K562 (cell line): Measurements from ENCODE around the gene SLC8A2. TPM values are rescaled to one million over a fixed set of nuclear protein-coding genes. Genes with fewer than 3 reads are reported as not detected.

Source experiments
- ATAC-seq: fragments of 200-7000 bp; cut with Tn5 transposase; 3 replicates; pipeline ENCODE4 v1.9.1; 2020; ENCODE audit warnings: moderate library complexity
- BruUV-seq: library from RNA; stranded (reverse); fragments of 400-500 nt; replicated peaks from 2 replicates; lab custom pipeline; 2021; lab: Mats Ljungman, UMichigan
- CTCF ChIA-PET: fragments of 300-600 bp; formaldehyde crosslinking; extraction: SDS; loops from one replicate; lab custom pipeline; 2021; ENCODE audit warnings: low intra/inter-chr PET ratio; lab: Yijun Ruan, JAX
- POLR2A ChIA-PET: fragments of 300-600, 350-650 bp; sonication (Branson Sonifier 250); formaldehyde crosslinking; extraction: SDS; loops from one replicate; lab custom pipeline; 2021; ENCODE audit warnings: antibody characterized with exemption, inconsistent platforms; lab: Yijun Ruan, JAX
- DNase-seq, 4 experiments: peaks; one replicate each; pipeline versions ENCODE4 v3.0.0 to v3.0.0-alpha.2; 2011 to 2018; ENCODE audit warnings: low spot score in 3 of 4, mixed read lengths in 3 of 4; ENCODE audit errors: extremely low read depth in 1 of 4
- FAIRE-seq: peaks from 2 replicates; lab custom pipeline; 2011; peaks lifted over from hg19 to GRCh38; lab: Jason Lieb, UNC
- H2AFZ ChIP-seq: 2 replicates; pipeline ENCODE4 v1.6.0; 2011; ENCODE audit warnings: low read depth, low read length, control low read depth, inconsistent platforms
- H3K27ac ChIP-seq: fragments of 200-600 bp; 3 replicates; pipeline ENCODE4 v1.8.0; 2011; ENCODE audit warnings: low read depth, mild to moderate bottlenecking, control low read depth, inconsistent platforms, low read length, moderate library complexity, mixed read lengths; ENCODE audit errors: extremely low read depth
- H3K27me3 ChIP-seq, 2 experiments: fragments of 300-600 bp in 1 of 2; 2 replicates in 1 of 2; 3 replicates in 1 of 2; pipeline versions ENCODE4 v1.6.0 to v1.8.0; 2011; ENCODE audit warnings: inconsistent platforms in 2 of 2, low read length in 2 of 2, mild to moderate bottlenecking in 1 of 2, mixed read lengths in 1 of 2, moderate library complexity in 1 of 2; ENCODE audit not compliant: control insufficient read depth in 2 of 2, insufficient read depth in 2 of 2
- H3K36me3 ChIP-seq: fragments of 300-600 bp; 3 replicates; pipeline ENCODE4 v1.8.0; 2011; ENCODE audit warnings: mild to moderate bottlenecking, low read length, inconsistent platforms; ENCODE audit not compliant: control insufficient read depth, insufficient read depth
- H3K4me1 ChIP-seq, 2 experiments: fragments of 200-600 bp in 1 of 2; replicated peaks in 1 of 2; 2 replicates in 1 of 2; 3 replicates in 1 of 2; pipeline versions ENCODE4 v1.5.1 to v1.8.0; 2011; ENCODE audit warnings: inconsistent platforms in 2 of 2, low read length in 2 of 2, mild to moderate bottlenecking in 1 of 2, mixed read lengths in 1 of 2, moderate library complexity in 1 of 2; ENCODE audit not compliant: control insufficient read depth in 2 of 2, insufficient read depth in 2 of 2
- H3K4me2 ChIP-seq: 2 replicates; pipeline ENCODE4 v1.6.1; 2011; ENCODE audit warnings: low read length, control low read depth, inconsistent platforms, mixed read lengths; ENCODE audit not compliant: insufficient read depth
- H3K4me3 ChIP-seq: fragments of 200-600 bp; sonication (generic), shearing (Covaris generic); 2 replicates; pipeline ENCODE4 v1.5.1; 2016; ENCODE audit warnings: control low read depth, inconsistent platforms
- H3K79me2 ChIP-seq: fragments of 200-600 bp; 3 replicates; pipeline ENCODE4 v1.8.0; 2011; ENCODE audit warnings: low read length, inconsistent platforms; ENCODE audit not compliant: control insufficient read depth, insufficient read depth
- H3K9ac ChIP-seq, 2 experiments: 2 replicates each; pipeline versions ENCODE4 v1.6.0 to v1.6.1; 2011; ENCODE audit warnings: low read depth in 2 of 2, low read length in 2 of 2, control low read depth in 1 of 2, inconsistent platforms in 1 of 2, mild to moderate bottlenecking in 1 of 2, mixed read lengths in 1 of 2; ENCODE audit not compliant: insufficient read depth in 1 of 2
- H3K9me1 ChIP-seq: one replicate; pipeline ENCODE4 v1.6.0; 2011; ENCODE audit warnings: inconsistent platforms, mild to moderate bottlenecking, low read length, moderate library complexity; ENCODE audit not compliant: control insufficient read depth, insufficient read depth
- H3K9me3 ChIP-seq: replicated peaks from 2 replicates; pipeline ENCODE4 v1.5.1; 2011; ENCODE audit warnings: low read depth, low read length, inconsistent platforms; ENCODE audit not compliant: control insufficient read depth, insufficient read depth
- H4K20me1 ChIP-seq: replicated peaks from 2 replicates; pipeline ENCODE4 v1.6.1; 2011; ENCODE audit warnings: low read length, inconsistent platforms, mixed read lengths; ENCODE audit not compliant: control insufficient read depth, insufficient read depth
- CBFA2T2 ChIP-seq: fragments of 450-650 bp; conservative IDR thresholded peaks from 2 replicates; pipeline ENCODE4 v1.6.1; 2017; ENCODE audit warnings: mild to moderate bottlenecking
- ELF4 ChIP-seq: fragments of 450-650 bp; formaldehyde crosslinking; IDR thresholded peaks from 2 replicates; pipeline ENCODE4 v1.4.0; 2022; ENCODE audit warnings: missing genetic modification characterization
- MAFK ChIP-seq: IDR thresholded peaks from 2 replicates; pipeline ENCODE4 v1.6.1; 2011; ENCODE audit warnings: low read length, improper control_type of control experiment
- NR2C1 ChIP-seq, 2 experiments: fragments of 450-650 bp; IDR thresholded peaks; 2 replicates each; pipeline ENCODE4 v1.6.1; 2017; ENCODE audit warnings: mild to moderate bottlenecking in 2 of 2, antibody characterized with exemption in 1 of 2, inconsistent platforms in 1 of 2, missing compliant biosample characterization in 1 of 2, missing genetic modification characterization in 1 of 2
- OTX1 ChIP-seq: fragments of 450-650 bp; formaldehyde crosslinking; IDR thresholded peaks from 2 replicates; pipeline ENCODE4 v1.4.0; 2022; ENCODE audit warnings: mild to moderate bottlenecking
- PHF20 ChIP-seq: fragments of 450-650 bp; IDR thresholded peaks from 2 replicates; pipeline ENCODE4 v1.6.1; 2018; ENCODE audit not compliant: partially characterized antibody
- PRPF4 ChIP-seq: fragments of 200-400 bp; formaldehyde crosslinking; IDR thresholded peaks from one replicate; pipeline ENCODE4 v1.6.1; 2017; ENCODE audit warnings: low read length, low read depth, mild to moderate bottlenecking; ENCODE audit not compliant: insufficient read depth, poor library complexity, severe bottlenecking
- THRAP3 ChIP-seq: fragments of 450-650 bp; IDR thresholded peaks from 2 replicates; pipeline ENCODE4 v1.6.1; 2016; ENCODE audit warnings: mild to moderate bottlenecking, inconsistent platforms, borderline replicate concordance
- ZNF239 ChIP-seq: fragments of 250-450 bp; sonication (Bioruptor Pico); IDR thresholded peaks from 2 replicates; pipeline ENCODE4 v1.4.0; 2020; ENCODE audit warnings: mild to moderate bottlenecking
- WGBS: fragments of 100-300 bp; shearing (Covaris generic); methylation state at CpG from one replicate; pipeline ENCODE4 v1.1.6; 2016; ENCODE audit warnings: low coverage, mixed read lengths; ENCODE audit not compliant: insufficient coverage; ENCODE audit errors: missing lambda C conversion rate; 5-methylcytosine and 5-hydroxymethylcytosine counted together
- in situ Hi-C: fragments of 300-500 bp; cut with MboI; formaldehyde crosslinking; loops from 4 replicates; pipeline ENCODE4 v1.15.0; 2018; ENCODE audit warnings: inconsistent platforms, mixed read lengths
- intact Hi-C: fragments of 100-400 bp; cut with micrococcal nuclease; formaldehyde crosslinking; loops from 2 replicates; pipeline ENCODE4 v1.14.2; 2022
- polyA plus RNA-seq, 8 experiments: library from polyadenylated mRNA; depleted of rRNA in 4 of 8; stranded (reverse) in 5 of 8; unstranded in 3 of 8; fragments of >200 nt; fragmentation: Nextera tagmentation in 2 of 8; fragmentation: Illumina TruSeq in 1 of 8; extraction: Ambion mirVana in 2 of 8; extraction: Trizol in 1 of 8; gene quantifications; 2 replicates each; pipeline versions ENCODE4 v1.2.1 to v1.2.3, GENCODE V29; 2011 to 2014; ENCODE audit warnings: inconsistent platforms in 1 of 8, missing spikeins in 1 of 8
- total RNA-seq, 7 experiments: library from RNA; depleted of rRNA in 6 of 7; stranded (reverse); fragments of >200 nt in 6 of 7; fragmentation: Illumina TruSeq in 2 of 7; extraction: Trizol in 2 of 7; gene quantifications; 2 replicates each; pipeline versions ENCODE4 v1.2.1 to v1.2.3, GENCODE V29; 2011 to 2021; ENCODE audit warnings: low replicate concordance in 1 of 7
- TF ChIP-seq, protein P1 (sequence below): fragments of 450-650 bp; IDR thresholded peaks from 2 replicates; pipeline ENCODE4 v1.6.1; 2016; ENCODE audit warnings: borderline replicate concordance
- TF ChIP-seq, protein P2 (sequence below), 2 experiments: fragments of 450-650 bp; IDR thresholded peaks; 2 replicates each; pipeline ENCODE4 v1.6.1; 2016

Gene SLC8A2
- total and polyA plus RNA-seq, 9 of the 15 experiments (the other 6 are each of a cell fraction or from before 2014, with no cell fraction given) = 0.07 to 0.66 (median 0.24) TPM; not detected in 3

GRCh38 chr19:47490847-47491246 is 19.2 kb upstream of the SLC8A2 start:
- H3K9me1 ChIP-seq = no peaks in the 10 kb centered on the region
- peak overlapping the region in 1 of 2 experiments; percentile 19; a peak in 1 of 4 replicates for H3K9ac ChIP-seq
- H3K36me3 ChIP-seq = peaks cover 62% of the 10 kb centered on the region
- ATAC-seq = no peak
- no peak for DNase-seq
- peaks cover 9 to 71% of the 10 kb centered on the region in 2 experiments; a peak in 4 of 5 replicates for H3K4me1 ChIP-seq
- WGBS = 70% methylated on average over 3 of the region's 3 CpGs
- H3K4me2 ChIP-seq = no peak overlapping the region
- H4K20me1 ChIP-seq = no peaks in the 10 kb centered on the region
- H3K79me2 ChIP-seq = no peaks in the 10 kb centered on the region
- no peak overlapping the region for H2AFZ ChIP-seq
- FAIRE-seq = no peak
- TF ChIP-seq MAFK (no peak), NR2C1 (IDR thresholded peaks at IDR 0.05) (no peak), NR2C1 (tag; IDR thresholded peaks at IDR 0.05) (no peak), CBFA2T2 (0 out of 2 replicates have a peak, but pooled peaks have one; percentile 7)
- intact Hi-C loops (no loop called here), in situ Hi-C loops (no loop called here)
- H3K27me3 ChIP-seq = no peaks in the 10 kb centered on the region
- H3K4me3 ChIP-seq = no peak overlapping the region
- ChIA-PET POLR2A (interaction anchor here (0.6 to 1.2 kb wide), 5 partner anchors 10 to 1933 kb away, joined by 3 to 4 read pairs (median 3); partner anchors contain the start of gene NAPA), CTCF (no interaction called here)
- no TSS peak for BruUV-seq
- H3K27ac ChIP-seq = peak overlapping the region; percentile 30; the same call in 1 of the 3 replicates
- no peaks in the 10 kb centered on the region for H3K9me3 ChIP-seq

- no peak overlapping the region; the same call in 2 of the 3 replicates for H3K27ac ChIP-seq
- no peak for DNase-seq
- no peak overlapping the region for H3K4me2 ChIP-seq
- in situ Hi-C loops (no loop called here), intact Hi-C loops (no loop called here)
- no peaks in the 10 kb centered on the region for H3K27me3 ChIP-seq
- H3K4me1 ChIP-seq = peaks cover 3 to 62% of the 10 kb centered on the region in 2 experiments; a peak in 4 of 5 replicates
- no peaks in the 10 kb centered on the region for H4K20me1 ChIP-seq
- no peak for ATAC-seq
- H3K9ac ChIP-seq = no peak overlapping the region
- peaks cover 64% of the 10 kb centered on the region for H3K36me3 ChIP-seq
- 88% methylated on average over 5 of the region's 7 CpGs for WGBS
- CTCF ChIA-PET = no interaction called here
- no peak overlapping the region for H3K4me3 ChIP-seq
- no peak overlapping the region for H2AFZ ChIP-seq
- peak; percentile 76 for FAIRE-seq
- peaks cover 4% of the 10 kb centered on the region; the same call in 2 of the 3 replicates for H3K79me2 ChIP-seq
- POLR2A ChIA-PET = interaction anchor here (0.6 to 1.2 kb wide), 3 partner anchors 11 to 1932 kb away, joined by 3 read pairs; partner anchors contain the start of gene NAPA
- no peaks in the 10 kb centered on the region for H3K9me1 ChIP-seq
- no TSS peak for BruUV-seq
- no peaks in the 10 kb centered on the region for H3K9me3 ChIP-seq
- TF ChIP-seq ELF4 (peak; percentile 78; the same call in 1 of the 2 replicates), OTX1 (0 out of 2 replicates have a peak, but pooled peaks have one; percentile 46), THRAP3 (0 out of 2 replicates have a peak, but pooled peaks have one; percentile 46), PRPF4 (no peak), PHF20 (peak; percentile 45), ZNF239 (CRISPR knock-in tag) (no peak)
- TF ChIP-seq, protein P1, sequence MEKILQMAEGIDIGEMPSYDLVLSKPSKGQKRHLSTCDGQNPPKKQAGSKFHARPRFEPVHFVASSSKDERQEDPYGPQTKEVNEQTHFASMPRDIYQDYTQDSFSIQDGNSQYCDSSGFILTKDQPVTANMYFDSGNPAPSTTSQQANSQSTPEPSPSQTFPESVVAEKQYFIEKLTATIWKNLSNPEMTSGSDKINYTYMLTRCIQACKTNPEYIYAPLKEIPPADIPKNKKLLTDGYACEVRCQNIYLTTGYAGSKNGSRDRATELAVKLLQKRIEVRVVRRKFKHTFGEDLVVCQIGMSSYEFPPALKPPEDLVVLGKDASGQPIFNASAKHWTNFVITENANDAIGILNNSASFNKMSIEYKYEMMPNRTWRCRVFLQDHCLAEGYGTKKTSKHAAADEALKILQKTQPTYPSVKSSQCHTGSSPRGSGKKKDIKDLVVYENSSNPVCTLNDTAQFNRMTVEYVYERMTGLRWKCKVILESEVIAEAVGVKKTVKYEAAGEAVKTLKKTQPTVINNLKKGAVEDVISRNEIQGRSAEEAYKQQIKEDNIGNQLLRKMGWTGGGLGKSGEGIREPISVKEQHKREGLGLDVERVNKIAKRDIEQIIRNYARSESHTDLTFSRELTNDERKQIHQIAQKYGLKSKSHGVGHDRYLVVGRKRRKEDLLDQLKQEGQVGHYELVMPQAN = 0 out of 2 replicates have a peak, but pooled peaks have one; percentile 31
- TF ChIP-seq, protein P2, sequence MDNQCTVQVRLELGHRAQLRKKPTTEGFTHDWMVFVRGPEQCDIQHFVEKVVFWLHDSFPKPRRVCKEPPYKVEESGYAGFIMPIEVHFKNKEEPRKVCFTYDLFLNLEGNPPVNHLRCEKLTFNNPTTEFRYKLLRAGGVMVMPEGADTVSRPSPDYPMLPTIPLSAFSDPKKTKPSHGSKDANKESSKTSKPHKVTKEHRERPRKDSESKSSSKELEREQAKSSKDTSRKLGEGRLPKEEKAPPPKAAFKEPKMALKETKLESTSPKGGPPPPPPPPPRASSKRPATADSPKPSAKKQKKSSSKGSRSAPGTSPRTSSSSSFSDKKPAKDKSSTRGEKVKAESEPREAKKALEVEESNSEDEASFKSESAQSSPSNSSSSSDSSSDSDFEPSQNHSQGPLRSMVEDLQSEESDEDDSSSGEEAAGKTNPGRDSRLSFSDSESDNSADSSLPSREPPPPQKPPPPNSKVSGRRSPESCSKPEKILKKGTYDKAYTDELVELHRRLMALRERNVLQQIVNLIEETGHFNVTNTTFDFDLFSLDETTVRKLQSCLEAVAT (IDR thresholded peaks at IDR 0.05) = 0 out of 4 replicates have a peak, but pooled peaks of 1 of the 2 experiments have one; percentile 36
These were observed 18.3 kb upstream of the SLC8A2 start for GRCh38 chr19:47490031-47490430.
